Measurements from ENCODE around the gene MAPK8.
"Not testable (repeated sequence)": the region's sequence is repeated elsewhere in the genome, so short reads cannot be mapped to it uniquely, and the experiment has no call there.

The MAPK8 gene

GRCh38 chr10:48333856-48334255 is 27.4 kb downstream of the MAPK8 start:
- in situ Hi-C loops (cut with MboI; ENCODE audit: low sequenced_read_pairs) = no loop called here

- in situ Hi-C loops (cut with MboI; ENCODE audit: low sequenced_read_pairs) = no loop called here
These were observed 29.3 kb downstream of the MAPK8 start for GRCh38 chr10:48335788-48336187.

GRCh38 chr10:48336978-48337599 is 30.6 kb downstream of the MAPK8 start:
- in situ Hi-C loops (cut with MboI; ENCODE audit: low sequenced_read_pairs) = no loop called here

GRCh38 chr10:48340734-48341133 is 34.3 kb downstream of the MAPK8 start:
- in situ Hi-C loops (cut with MboI; ENCODE audit: low sequenced_read_pairs) = no loop called here

GRCh38 chr10:48343106-48343505 is 36.6 kb downstream of the MAPK8 start:
- in situ Hi-C loops (cut with MboI; ENCODE audit: low sequenced_read_pairs) = no loop called here

- in situ Hi-C loops (cut with MboI; ENCODE audit: low sequenced_read_pairs) = no loop called here
These were observed 37.6 kb downstream of the MAPK8 start for GRCh38 chr10:48343921-48344598.

- in situ Hi-C loops (cut with MboI; ENCODE audit: low sequenced_read_pairs) = not testable (repeated sequence)
These were observed 39.8 kb downstream of the MAPK8 start for GRCh38 chr10:48346248-48346647.

GRCh38 chr10:48347539-48347938 is 41.1 kb downstream of the MAPK8 start:
- in situ Hi-C loops (cut with MboI; ENCODE audit: low sequenced_read_pairs) = not testable (repeated sequence)

- in situ Hi-C loops (cut with MboI; ENCODE audit: low sequenced_read_pairs) = not testable (repeated sequence)
These were observed 41.5 kb downstream of the MAPK8 start for GRCh38 chr10:48347943-48348342.

- in situ Hi-C loops (cut with MboI; ENCODE audit: low sequenced_read_pairs) = no loop called here
These were observed 46.8 kb downstream of the MAPK8 start for GRCh38 chr10:48353246-48353645.

- in situ Hi-C loops (cut with MboI; ENCODE audit: low sequenced_read_pairs) = no loop called here
These were observed 51.2 kb downstream of the MAPK8 start for GRCh38 chr10:48357631-48358030.

- in situ Hi-C loops (cut with MboI; ENCODE audit: low sequenced_read_pairs) = no loop called here
These were observed 51.7 kb downstream of the MAPK8 start for GRCh38 chr10:48358162-48358561.

- in situ Hi-C loops (cut with MboI; ENCODE audit: low sequenced_read_pairs) = no loop called here
These were observed 52.4 kb downstream of the MAPK8 start for GRCh38 chr10:48358838-48359237.

GRCh38 chr10:48361176-48361575 is 54.7 kb downstream of the MAPK8 start:
- in situ Hi-C loops (cut with MboI; ENCODE audit: low sequenced_read_pairs) = loop anchor here (10.0 kb wide), 1 partner anchor 144 kb away; no protein-coding TSS in a partner anchor

- in situ Hi-C loops (cut with MboI; ENCODE audit: low sequenced_read_pairs) = loop anchor here (10.0 kb wide), 1 partner anchor 141 kb away; no protein-coding TSS in a partner anchor
These were observed 57.3 kb downstream of the MAPK8 start for GRCh38 chr10:48363617-48364355.

GRCh38 chr10:48364659-48365405 is 58.4 kb downstream of the MAPK8 start:
- in situ Hi-C loops (cut with MboI; ENCODE audit: low sequenced_read_pairs) = loop anchor here (10.0 kb wide), 1 partner anchor 140 kb away; no protein-coding TSS in a partner anchor

GRCh38 chr10:48365668-48366067 is 59.2 kb downstream of the MAPK8 start:
- in situ Hi-C loops (cut with MboI; ENCODE audit: low sequenced_read_pairs) = loop anchor here (10.0 kb wide), 1 partner anchor 139 kb away; no protein-coding TSS in a partner anchor

GRCh38 chr10:48366261-48366660 is 59.8 kb downstream of the MAPK8 start:
- in situ Hi-C loops (cut with MboI; ENCODE audit: low sequenced_read_pairs) = loop anchor here (10.0 kb wide), 1 partner anchor 139 kb away; no protein-coding TSS in a partner anchor

- in situ Hi-C loops (cut with MboI; ENCODE audit: low sequenced_read_pairs) = loop anchor here (10.0 kb wide), 1 partner anchor 135 kb away; no protein-coding TSS in a partner anchor
These were observed 63.0 kb downstream of the MAPK8 start for GRCh38 chr10:48369501-48369900.

GRCh38 chr10:48377751-48378530 is 71.5 kb downstream of the MAPK8 start:
- in situ Hi-C loops (cut with MboI; ENCODE audit: low sequenced_read_pairs) = no loop called here

All from HL-60/S4 (cell line).